Measurements from ENCODE around the gene FNIP1. TPM values are rescaled to one million over a fixed set of nuclear protein-coding genes. Genes with fewer than 3 reads are reported as not detected.
"Not testable (repeated sequence)": the region's sequence is repeated elsewhere in the genome, so short reads cannot be mapped to it uniquely, and the experiment has no call there.

FNIP1 gene
- total and polyA plus RNA-seq, 10 donors = 3.6 to 53.4 (median 38.7) TPM

DNA sequence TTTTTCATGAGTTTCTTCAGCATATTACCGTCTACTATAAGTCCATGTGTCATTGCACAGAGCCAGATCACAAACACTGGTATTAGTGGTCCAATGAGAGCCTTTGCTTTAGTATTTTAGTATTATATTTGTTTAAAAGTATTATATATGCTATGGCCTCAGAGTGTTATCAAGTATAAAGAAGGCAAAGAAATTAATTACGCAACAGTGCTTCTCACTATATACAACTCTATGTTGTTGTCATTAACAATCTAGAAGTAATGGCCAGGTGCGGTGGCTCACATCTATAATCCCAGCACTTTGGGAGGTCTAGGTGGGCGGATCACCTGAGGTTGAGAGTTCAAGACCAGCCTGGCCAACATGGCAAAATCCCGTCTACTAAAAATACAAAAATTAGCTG is 114.6 kb downstream of the FNIP1 start:
- Histone ChIP-seq H3K4me1 (peaks cover 0 to 19% (median 6%) of the 10 kb centered on the region in 6 donors), H3K27ac (peak overlapping the region in 5 of 8 donors; percentile 42 to 71 (median 67)), H3K36me3 (peaks cover 0 to 45% (median 4%) of the 10 kb centered on the region in 6 donors), H3K4me3 (no peak overlapping the region), H3K27me3 (replicated peaks in 1 of 7) (no peaks in the 10 kb centered on the region), H3K9me3 (no peaks in the 10 kb centered on the region)
- TF ChIP-seq POLR2A (IDR thresholded peaks at IDR 0.05) (no peak), POLR2AphosphoS5 (IDR thresholded peaks at IDR 0.05) (no peak)
- TF ChIP-seq, protein P1, sequence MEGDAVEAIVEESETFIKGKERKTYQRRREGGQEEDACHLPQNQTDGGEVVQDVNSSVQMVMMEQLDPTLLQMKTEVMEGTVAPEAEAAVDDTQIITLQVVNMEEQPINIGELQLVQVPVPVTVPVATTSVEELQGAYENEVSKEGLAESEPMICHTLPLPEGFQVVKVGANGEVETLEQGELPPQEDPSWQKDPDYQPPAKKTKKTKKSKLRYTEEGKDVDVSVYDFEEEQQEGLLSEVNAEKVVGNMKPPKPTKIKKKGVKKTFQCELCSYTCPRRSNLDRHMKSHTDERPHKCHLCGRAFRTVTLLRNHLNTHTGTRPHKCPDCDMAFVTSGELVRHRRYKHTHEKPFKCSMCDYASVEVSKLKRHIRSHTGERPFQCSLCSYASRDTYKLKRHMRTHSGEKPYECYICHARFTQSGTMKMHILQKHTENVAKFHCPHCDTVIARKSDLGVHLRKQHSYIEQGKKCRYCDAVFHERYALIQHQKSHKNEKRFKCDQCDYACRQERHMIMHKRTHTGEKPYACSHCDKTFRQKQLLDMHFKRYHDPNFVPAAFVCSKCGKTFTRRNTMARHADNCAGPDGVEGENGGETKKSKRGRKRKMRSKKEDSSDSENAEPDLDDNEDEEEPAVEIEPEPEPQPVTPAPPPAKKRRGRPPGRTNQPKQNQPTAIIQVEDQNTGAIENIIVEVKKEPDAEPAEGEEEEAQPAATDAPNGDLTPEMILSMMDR (IDR thresholded peaks at IDR 0.05 in 8 of 11, conservative IDR thresholded peaks at IDR 0.05 in 3 of 11) = no peak
- intact Hi-C loops (cut with DNase I; ENCODE audit: low total_unique reads) = no loop called here
- no peak for DNase-seq
- WGBS, 5 donors = 93 to 98% (median 96%) methylated on average over 5 of the region's 5 CpGs

DNA sequence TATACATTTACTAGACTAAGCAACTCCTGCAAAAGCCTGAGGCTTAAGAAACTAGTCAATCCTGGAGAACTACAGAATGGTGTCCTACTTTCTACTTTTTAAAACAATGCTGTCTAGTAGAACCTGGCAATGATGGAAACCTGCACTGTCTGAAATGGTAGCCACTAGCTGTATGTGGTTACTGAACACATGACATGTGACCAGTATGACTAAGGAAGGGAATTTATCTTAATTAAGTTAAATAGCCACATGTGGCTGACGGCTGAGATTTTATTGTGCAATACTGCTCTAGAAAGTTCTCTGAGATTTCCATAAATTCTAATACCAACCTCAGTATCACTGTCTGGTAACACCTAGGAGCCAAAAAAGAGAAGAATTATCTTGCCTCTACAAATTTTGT is 116.9 kb downstream of the FNIP1 start:
- peaks cover 0 to 57% (median 24%) of the 10 kb centered on the region in 6 donors for H3K36me3 ChIP-seq
- 23 to 63% (median 52%) methylated on average over 1 of the region's 1 CpG for WGBS, 5 donors
- DNase-seq = no peak
- H3K4me3 ChIP-seq = no peak overlapping the region
- H3K27ac ChIP-seq = peak overlapping the region in 2 of 8 donors; percentile 58 to 71
- TF ChIP-seq, protein P1 (IDR thresholded peaks at IDR 0.05 in 8 of 11, conservative IDR thresholded peaks at IDR 0.05 in 3 of 11) = no peak
- no peak for TF ChIP-seq POLR2AphosphoS5 (IDR thresholded peaks at IDR 0.05)
- TF ChIP-seq POLR2A (IDR thresholded peaks at IDR 0.05) = no peak
- H3K27me3 ChIP-seq (replicated peaks in 1 of 7) = no peaks in the 10 kb centered on the region
- peaks cover 0 to 19% (median 6%) of the 10 kb centered on the region in 6 donors for H3K4me1 ChIP-seq
- no peaks in the 10 kb centered on the region for H3K9me3 ChIP-seq
- intact Hi-C loops (cut with DNase I; ENCODE audit: low total_unique reads) = no loop called here

DNA sequence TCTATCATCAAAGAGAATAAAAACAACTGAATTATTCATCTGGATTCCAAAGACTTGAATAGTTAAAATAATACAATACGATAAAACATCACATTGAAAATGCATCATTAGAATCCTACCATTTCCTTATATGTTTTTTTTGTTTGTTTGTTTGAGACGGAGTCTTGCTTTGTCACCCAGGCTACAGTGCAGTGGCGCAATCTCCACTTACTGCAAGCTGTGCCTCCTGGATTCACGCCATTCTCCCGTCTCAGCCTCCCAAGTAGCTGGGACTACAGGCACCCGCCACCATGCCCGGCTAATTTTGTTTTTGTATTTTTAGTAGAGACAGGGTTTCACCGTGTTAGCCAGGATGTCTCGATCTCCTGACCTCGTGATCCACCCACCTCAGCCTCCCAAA is 118.5 kb downstream of the FNIP1 start:
- DNase-seq; H3K9me3 ChIP-seq; intact Hi-C loops (cut with DNase I; ENCODE audit: low total_unique reads); H3K4me3 ChIP-seq; H3K27me3 ChIP-seq (replicated peaks in 1 of 7): not testable (repeated sequence)
- Histone ChIP-seq H3K4me1 (peaks cover 0 to 13% (median 9%) of the 10 kb centered on the region in 6 donors), H3K27ac (peak overlapping the region in 2 of 8 donors; percentile 58 to 71), H3K36me3 (peaks cover 0 to 73% (median 28%) of the 10 kb centered on the region in 6 donors)
- WGBS, 5 donors = 85 to 96% (median 92%) methylated on average over 7 to 10 of the region's 10 CpGs

DNA sequence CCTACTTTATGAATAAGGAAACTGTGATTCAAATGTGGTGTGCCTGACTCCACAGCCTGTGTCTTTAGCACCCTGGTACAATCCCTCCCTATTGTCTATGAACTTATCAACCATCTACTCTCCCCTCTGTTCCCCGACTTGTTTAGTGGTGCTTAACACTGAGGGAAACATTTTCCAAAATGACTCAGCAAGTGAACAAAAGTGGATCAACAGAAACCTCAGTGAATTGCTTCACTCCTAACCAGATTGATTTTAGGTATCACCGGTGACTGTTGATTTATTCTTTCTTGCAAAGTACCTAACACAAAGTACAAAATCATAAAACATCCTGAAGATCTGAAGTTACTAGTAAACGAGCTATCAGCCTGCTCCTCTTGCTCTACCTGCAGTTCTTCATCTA is 119.7 kb downstream of the FNIP1 start:
- no peak overlapping the region for H3K4me3 ChIP-seq
- 80 to 88% (median 82%) methylated on average over 3 of the region's 3 CpGs for WGBS, 5 donors
- H3K36me3 ChIP-seq = peaks cover 0 to 85% (median 28%) of the 10 kb centered on the region in 6 donors
- H3K27me3 ChIP-seq (replicated peaks in 1 of 7) = no peaks in the 10 kb centered on the region
- H3K9me3 ChIP-seq = no peaks in the 10 kb centered on the region
- no peak for DNase-seq
- H3K4me1 ChIP-seq = peaks cover 0 to 16% (median 2%) of the 10 kb centered on the region in 6 donors
- H3K27ac ChIP-seq = peak overlapping the region in 1 of 8 donors; percentile 71
- TF ChIP-seq POLR2AphosphoS5 (IDR thresholded peaks at IDR 0.05) (no peak), POLR2A (IDR thresholded peaks at IDR 0.05) (no peak)
- TF ChIP-seq, protein P1 (IDR thresholded peaks at IDR 0.05 in 8 of 11, conservative IDR thresholded peaks at IDR 0.05 in 3 of 11) = no peak
- intact Hi-C loops (cut with DNase I; ENCODE audit: low total_unique reads) = no loop called here

All from spleen (tissue), 11 donors.